ENCODE data around the gene ARHGAP36. TPM values are rescaled to one million over a fixed set of nuclear protein-coding genes. Genes with fewer than 3 reads are reported as not detected.

Gene ARHGAP36, protein sequence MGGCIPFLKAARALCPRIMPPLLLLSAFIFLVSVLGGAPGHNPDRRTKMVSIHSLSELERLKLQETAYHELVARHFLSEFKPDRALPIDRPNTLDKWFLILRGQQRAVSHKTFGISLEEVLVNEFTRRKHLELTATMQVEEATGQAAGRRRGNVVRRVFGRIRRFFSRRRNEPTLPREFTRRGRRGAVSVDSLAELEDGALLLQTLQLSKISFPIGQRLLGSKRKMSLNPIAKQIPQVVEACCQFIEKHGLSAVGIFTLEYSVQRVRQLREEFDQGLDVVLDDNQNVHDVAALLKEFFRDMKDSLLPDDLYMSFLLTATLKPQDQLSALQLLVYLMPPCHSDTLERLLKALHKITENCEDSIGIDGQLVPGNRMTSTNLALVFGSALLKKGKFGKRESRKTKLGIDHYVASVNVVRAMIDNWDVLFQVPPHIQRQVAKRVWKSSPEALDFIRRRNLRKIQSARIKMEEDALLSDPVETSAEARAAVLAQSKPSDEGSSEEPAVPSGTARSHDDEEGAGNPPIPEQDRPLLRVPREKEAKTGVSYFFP
- not detected in 2 replicates for total RNA-seq (2014; rRNA removed; shearing (Covaris generic))
- not detected in 2 replicates for polyA plus RNA-seq (2015; cell fraction: cytosol; rRNA removed)
- not detected in 2 replicates for polyA plus RNA-seq (2015; cell fraction: nucleus; rRNA removed)

DNA sequence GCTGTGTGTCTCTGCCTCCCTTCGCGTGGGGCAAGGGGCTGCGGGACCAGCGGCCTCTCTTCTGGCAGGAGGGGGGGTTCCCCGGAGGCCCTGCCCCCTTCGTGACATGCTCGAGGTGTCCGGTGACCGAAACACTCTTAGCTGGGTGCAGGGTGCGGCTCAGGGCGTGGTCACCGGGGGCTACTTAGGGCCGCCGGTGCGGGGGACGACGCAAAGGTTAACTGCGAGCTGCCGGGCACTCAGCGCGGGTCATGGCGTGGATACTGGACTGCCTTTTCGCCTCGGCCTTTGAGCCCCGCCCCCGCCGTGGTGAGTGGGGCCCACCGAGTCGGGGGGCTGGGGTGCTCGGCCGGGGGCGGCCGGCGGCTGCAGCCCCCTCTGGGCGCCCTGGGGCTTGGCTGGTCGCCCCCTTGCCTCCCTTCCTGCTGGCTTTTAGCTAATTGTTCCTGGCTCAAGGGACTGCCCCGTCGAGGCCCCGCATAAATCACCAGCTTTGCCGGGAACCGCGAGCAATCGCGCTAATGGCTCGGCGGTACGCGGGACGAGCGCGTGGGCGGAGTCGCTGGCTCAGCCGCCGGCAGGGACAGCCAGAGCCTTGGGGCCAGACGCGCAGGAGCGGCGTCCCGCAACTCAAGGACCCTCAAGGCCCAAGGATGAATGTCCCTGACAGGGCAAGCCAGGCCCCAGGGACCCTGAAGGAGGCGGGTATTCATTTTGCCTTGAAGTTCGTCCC is at the start of gene ARHGAP36:
ARHGAP36 (plus strand) TSS at position 211 of the 733 bp plus-strand sequence. CDS start 23,320 bp downstream, outside the sequence.
- in situ Hi-C loops (cut with HindIII; ENCODE audit: low pct_unique_long_range_greater_than_20kb, low sequenced_read_pairs), result no loop called here

DNA sequence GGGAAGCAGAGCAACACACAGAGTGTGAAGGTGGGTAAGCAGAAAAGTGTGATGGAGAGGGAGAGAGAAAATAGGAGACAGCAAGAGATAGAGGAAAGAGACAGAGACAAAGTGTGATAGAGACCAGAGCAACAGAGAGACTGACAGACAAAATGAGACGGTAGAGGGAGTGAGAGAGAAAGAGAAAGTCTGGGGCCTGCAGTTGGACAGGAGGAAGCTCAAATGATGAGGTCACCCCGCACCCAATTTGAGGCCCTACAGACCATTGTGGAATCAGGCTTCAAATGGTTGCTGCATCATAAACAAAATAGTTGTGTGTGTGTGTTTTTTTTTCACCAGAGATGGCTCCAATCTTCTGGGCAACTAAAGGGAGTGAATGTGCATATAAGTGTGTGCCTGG is 48.0 kb upstream of the ARHGAP36 start:
- DNase-seq (ENCODE audit: low read depth, low spot score), result no peak
- in situ Hi-C loops (cut with HindIII; ENCODE audit: low pct_unique_long_range_greater_than_20kb, low sequenced_read_pairs), result no loop called here

More for the DNA sequence above, at the start of gene ARHGAP36:
- DNase-seq (ENCODE audit: low read depth, low spot score), result no peak

DNA sequence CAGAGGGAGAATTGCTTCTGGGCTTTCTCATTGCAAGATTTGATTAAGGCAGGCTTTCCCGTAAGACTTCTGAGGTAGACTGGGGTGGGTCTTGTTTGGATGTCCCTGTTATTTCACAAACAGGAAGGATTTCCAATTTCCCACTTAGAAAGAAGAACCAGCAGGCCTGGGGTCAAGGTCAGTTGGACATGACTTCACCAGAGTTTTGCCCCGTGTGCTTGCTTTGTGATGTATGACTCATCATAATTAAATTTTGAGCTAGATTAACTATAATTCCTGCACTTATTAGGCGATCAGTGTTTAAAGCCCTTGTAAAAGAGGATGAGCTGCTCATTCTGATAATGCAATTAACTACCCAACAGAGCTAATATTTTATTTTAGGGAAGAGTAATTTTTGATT is 32.8 kb upstream of the ARHGAP36 start:
- no peak for DNase-seq (ENCODE audit: low read depth, low spot score)
- in situ Hi-C loops (cut with HindIII; ENCODE audit: low pct_unique_long_range_greater_than_20kb, low sequenced_read_pairs), result no loop called here

DNA sequence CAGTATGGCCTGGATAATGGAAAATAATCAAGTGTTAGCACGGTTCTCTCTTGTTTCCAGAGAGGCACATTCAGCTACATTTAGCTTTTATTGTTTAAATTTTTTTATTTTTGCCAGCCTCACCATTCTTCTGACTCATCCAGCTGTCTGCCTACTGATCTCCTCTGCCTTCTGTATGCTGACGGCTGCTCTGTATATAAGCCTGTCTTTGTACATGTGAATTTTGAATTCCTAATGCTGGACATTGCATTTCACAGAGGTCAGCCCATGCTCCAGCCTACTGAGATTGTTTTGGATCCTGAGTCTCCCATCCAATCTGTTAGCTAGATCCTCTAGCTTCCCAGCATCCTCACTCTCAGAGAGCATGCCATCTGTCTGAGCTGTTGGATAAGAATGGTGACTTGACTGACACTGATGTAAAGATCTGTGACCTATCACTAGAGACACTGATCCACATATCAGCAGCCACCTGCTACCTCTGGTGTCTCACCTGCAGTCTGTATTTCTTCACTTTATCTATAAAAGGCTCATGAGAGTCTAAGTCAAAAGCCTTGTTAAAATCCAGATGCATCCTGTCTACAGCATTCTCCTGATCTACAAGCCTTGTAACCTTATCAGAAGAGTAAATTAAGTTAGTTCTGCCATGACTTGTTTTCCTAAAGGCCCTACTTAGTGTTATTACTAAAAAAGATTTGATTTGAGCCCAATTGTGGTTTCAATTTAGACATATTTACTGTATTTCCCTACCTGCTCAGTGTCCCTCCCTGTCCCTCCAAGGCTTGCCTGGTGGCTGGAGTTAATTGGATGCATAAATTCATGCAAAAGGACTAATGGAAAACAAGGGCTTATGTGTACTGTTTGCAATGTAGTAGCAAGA is 25.6 kb upstream of the ARHGAP36 start:
- in situ Hi-C loops (cut with HindIII; ENCODE audit: low pct_unique_long_range_greater_than_20kb, low sequenced_read_pairs), result no loop called here
- no peak for DNase-seq (ENCODE audit: low read depth, low spot score)

DNA sequence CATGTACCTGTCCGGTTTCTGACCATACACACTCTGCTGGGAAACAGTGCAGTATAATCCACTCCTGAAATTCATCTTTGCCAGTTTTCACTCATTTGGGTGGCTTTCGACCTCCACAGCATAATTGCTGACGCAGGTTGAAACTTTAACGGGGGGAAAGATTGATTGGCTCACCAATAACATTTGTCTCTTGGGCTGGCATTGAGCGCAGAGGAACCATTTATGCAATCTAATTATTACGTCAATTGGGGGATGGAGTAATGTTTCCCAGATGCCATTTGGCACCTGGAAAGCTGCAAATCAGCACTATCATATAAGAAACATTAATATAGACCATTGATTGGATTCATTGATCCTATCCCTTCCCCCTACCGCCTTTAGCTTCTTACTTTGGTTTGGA is 24.1 kb upstream of the ARHGAP36 start:
- in situ Hi-C loops (cut with HindIII; ENCODE audit: low pct_unique_long_range_greater_than_20kb, low sequenced_read_pairs), result no loop called here
- DNase-seq (ENCODE audit: low read depth, low spot score), result no peak

DNA sequence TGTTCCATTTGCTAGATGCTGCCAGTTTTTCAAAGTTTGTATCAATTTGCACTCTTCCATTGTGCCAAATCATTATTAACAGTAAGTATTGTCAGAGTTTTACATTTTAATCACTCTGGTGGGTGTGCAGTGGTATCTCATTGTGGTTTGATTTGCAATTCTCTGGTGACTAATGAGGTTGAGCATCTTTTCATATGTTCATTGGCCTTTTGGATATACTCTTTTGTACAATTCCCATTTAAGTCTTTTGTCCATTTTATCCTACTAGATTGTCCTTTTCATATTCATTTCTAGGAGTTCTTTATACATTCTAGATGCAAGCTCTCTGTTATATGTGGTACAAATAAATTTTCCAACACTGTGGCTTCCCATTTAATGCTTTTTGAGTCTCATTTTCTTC is 17.4 kb upstream of the ARHGAP36 start:
- DNase-seq (ENCODE audit: low read depth, low spot score), result no peak
- in situ Hi-C loops (cut with HindIII; ENCODE audit: low pct_unique_long_range_greater_than_20kb, low sequenced_read_pairs), result no loop called here

DNA sequence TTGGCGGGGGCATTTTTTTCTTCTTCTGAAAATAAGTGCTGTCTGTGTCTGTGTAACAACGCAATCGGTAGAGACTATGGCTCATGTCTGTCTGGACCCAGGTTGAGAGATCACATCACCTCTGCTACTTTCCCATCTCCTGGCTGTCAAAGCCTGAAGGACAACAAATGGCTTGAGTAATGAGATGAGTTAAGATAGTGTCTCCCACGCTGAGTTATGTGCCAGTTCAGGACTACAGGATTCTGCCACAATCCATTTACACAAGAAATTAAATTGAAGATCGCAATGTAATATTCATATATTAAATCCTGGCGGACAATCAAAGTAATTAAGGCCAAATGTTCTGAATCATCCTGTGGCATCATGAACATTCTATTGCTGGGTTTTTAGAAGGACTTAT is 16.5 kb upstream of the ARHGAP36 start:
- no peak for DNase-seq (ENCODE audit: low read depth, low spot score)
- in situ Hi-C loops (cut with HindIII; ENCODE audit: low pct_unique_long_range_greater_than_20kb, low sequenced_read_pairs), result no loop called here

DNA sequence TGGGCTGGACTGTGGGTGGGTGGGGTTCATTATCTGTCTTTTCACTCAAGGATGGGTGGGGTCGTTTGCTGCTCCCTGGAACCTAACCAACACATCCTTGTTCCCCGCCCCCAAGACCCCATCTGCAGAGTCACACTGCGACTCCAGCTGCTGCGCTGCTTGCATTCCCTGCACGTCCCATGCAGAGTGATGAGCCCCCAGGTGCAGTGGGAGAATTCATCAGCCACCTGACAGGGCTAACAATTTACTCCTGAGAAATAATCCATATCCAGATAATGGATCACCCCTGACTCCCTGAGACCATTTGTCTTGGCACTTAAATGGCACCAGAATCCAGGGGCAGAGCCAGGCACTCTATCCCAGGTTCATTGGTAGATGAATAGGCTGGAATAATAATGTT is 12.4 kb upstream of the ARHGAP36 start:
- DNase-seq (ENCODE audit: low read depth, low spot score), result no peak
- in situ Hi-C loops (cut with HindIII; ENCODE audit: low pct_unique_long_range_greater_than_20kb, low sequenced_read_pairs), result no loop called here

DNA sequence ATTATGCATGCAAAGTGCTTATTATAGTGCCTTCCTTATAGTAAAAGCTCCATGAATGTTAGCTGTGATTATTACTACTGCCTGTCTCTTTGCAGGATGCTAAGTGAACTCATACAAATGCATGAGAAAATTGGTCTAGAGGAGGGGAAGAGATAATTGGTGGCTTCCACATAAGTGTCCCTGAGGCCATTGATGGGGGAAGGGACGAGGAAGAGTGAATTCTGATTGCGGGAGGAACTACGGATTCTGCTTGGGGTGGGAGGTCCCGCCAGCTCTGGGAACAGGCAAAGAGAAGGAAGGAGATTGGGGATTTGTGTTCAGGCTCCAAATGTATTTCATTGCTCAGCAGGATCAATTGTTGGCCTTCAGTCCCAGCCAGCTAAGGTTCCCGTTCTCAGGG is 11.6 kb upstream of the ARHGAP36 start:
- in situ Hi-C loops (cut with HindIII; ENCODE audit: low pct_unique_long_range_greater_than_20kb, low sequenced_read_pairs), result no loop called here
- no peak for DNase-seq (ENCODE audit: low read depth, low spot score)

DNA sequence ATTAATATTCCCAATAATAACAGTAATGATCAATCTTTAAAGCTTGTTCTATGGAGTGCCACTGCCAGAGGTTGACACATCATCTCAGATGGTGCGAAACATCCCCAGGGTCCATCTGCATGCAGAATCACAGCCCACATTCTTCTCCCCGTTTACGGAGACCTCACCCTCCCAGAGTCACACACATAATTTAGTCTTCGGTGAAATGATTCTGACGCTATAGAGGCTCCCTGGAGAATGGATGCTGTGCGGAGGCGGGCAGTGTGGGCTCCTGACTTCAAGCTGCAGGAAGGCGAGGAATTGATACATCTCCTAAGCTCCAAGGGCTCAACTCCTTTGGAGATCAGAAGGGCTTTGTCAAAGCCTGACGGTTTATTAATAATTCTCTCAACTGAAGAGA is 11.0 kb upstream of the ARHGAP36 start:
- in situ Hi-C loops (cut with HindIII; ENCODE audit: low pct_unique_long_range_greater_than_20kb, low sequenced_read_pairs), result no loop called here
- no peak for DNase-seq (ENCODE audit: low read depth, low spot score)

DNA sequence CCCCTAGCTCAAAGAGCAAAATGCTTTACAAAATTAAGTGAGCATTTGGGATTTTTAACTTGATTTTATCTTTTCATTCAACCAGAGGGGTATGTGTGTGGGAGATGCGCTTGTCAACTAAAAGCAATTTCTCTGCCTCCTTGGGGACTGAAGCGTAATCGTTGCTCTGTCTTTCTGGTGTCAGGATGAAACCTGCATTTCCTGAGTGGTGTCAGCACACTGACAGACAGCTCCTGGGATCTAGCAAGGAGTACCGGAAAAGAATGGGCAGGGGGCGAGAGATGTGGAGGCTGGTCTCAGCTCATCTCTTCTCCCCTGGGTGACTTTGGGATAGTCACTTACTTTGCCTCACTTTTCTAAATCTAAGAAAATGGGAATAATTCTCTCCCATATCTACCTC is 5.1 kb upstream of the ARHGAP36 start:
- no peak for DNase-seq (ENCODE audit: low read depth, low spot score)
- in situ Hi-C loops (cut with HindIII; ENCODE audit: low pct_unique_long_range_greater_than_20kb, low sequenced_read_pairs), result no loop called here

DNA sequence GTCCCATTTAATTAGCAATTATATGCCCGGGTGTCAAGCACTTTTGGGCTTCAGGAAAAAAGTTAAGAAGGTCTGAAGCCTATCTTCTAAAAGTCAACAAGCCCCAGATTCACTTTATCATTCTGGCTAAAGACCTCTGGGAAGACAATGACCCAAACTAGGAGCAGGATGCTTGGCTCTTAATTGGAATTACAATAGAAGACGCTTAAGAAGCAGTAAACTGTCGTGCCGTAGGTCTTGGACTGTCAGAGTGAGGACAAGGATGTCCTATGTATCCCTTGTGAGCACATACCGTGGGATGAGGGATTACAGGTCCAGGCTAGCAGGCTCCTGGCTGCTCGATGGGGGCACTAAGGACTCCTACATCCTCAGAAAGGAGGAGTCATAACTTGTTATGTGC is 3.2 kb upstream of the ARHGAP36 start:
- DNase-seq (ENCODE audit: low read depth, low spot score), result no peak
- in situ Hi-C loops (cut with HindIII; ENCODE audit: low pct_unique_long_range_greater_than_20kb, low sequenced_read_pairs), result no loop called here

DNA sequence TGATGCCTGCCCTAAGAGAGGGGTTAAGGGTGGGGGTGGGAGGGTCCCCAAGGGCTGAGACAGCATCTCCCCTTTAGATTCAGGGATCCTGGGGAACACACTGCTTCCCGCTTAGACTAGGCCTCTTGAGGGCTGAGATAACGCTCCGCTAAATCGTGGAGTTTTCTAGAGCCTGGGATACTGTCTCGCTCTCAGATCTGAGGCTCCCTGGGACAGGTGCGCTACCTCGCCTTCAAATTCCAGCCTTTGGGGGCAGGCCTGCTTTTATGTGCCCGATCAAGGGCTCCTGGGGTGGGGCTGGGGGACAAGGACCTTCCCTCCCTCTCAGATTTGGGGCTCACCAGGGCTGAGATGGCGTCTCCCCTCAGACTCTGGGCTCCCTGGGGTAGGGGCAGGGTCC is 440 bp upstream of the ARHGAP36 start:
- in situ Hi-C loops (cut with HindIII; ENCODE audit: low pct_unique_long_range_greater_than_20kb, low sequenced_read_pairs), result no loop called here
- DNase-seq (ENCODE audit: low read depth, low spot score), result no peak

DNA sequence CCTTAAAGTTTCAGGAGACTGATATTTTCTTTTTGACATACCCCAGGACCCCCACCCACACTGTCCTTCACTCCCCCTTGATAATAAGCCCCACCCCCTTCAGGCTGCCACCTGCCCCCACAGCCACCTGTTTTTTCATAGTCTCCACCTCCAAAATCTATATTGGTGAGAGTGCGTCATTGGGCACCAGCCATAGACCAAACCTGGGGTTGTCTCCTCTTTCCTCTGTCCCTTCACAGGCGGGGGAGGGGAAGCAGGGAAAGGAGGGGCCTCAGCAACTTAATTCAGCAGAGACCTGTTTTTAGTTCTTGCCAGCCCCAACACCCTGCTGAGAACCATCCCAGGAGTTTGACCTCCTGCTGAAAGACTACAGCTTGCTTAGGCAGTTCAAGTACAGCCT is 1.1 kb downstream of the ARHGAP36 start:
- no peak for DNase-seq (ENCODE audit: low read depth, low spot score)
- in situ Hi-C loops (cut with HindIII; ENCODE audit: low pct_unique_long_range_greater_than_20kb, low sequenced_read_pairs), result no loop called here

DNA sequence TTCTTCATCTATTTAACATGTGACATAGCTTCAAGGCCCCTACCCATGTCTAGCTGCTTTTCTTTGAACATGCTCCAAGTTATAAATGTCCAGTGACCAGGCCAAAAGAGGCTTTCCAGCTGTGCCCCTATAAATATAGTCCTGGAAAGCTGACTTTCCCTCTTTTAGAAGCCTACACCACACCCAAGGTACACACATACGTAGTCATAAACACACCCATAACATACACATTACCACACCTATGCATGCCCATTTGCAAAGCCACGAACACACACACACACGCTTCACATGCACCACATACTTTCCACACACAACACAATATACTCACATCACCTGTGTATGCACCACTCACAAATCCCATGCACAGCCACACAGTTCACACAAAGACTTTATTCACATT is 2.0 kb downstream of the ARHGAP36 start:
- no peak for DNase-seq (ENCODE audit: low read depth, low spot score)
- in situ Hi-C loops (cut with HindIII; ENCODE audit: low pct_unique_long_range_greater_than_20kb, low sequenced_read_pairs), result no loop called here

DNA sequence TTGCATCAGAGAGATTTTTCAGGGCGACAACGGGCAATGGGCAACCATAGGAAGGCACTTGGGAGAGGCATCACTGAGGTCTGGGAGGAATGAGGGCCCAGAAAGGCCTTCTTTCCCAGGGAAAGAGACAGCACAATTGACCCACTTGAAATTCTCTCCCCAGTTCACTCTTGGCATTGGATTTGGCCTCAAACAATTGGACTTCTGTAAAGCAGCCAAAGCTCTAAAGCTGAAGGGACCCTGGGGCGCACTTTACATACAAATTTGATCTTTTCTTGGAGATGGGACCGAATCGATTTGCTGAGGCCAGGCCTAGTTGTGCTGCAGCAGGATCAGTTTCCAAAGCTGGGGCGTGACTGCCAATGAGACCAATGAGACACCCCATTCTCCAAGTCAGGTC is 3.2 kb downstream of the ARHGAP36 start:
- no peak for DNase-seq (ENCODE audit: low read depth, low spot score)
- in situ Hi-C loops (cut with HindIII; ENCODE audit: low pct_unique_long_range_greater_than_20kb, low sequenced_read_pairs), result no loop called here

DNA sequence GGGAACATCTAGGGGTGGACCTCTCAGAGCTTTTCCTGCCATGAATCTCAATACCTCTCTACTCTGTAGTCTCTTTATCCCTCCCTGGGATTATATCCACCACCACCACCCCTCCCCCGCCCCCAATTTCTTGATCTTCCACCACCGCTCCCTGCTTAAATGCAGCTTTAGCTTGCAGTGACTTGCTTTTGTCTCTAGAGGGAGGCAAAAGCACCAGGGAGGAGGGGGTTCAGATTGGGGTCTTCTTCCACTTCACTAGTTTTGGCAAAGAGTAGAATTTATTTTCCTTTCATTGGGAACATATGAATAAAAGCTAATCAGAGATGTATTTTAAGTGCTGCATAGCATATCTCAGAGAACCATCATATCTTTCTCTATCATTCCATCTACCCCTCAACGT is 5.5 kb downstream of the ARHGAP36 start:
- in situ Hi-C loops (cut with HindIII; ENCODE audit: low pct_unique_long_range_greater_than_20kb, low sequenced_read_pairs), result no loop called here
- peak; percentile 12 for DNase-seq (ENCODE audit: low read depth, low spot score)

DNA sequence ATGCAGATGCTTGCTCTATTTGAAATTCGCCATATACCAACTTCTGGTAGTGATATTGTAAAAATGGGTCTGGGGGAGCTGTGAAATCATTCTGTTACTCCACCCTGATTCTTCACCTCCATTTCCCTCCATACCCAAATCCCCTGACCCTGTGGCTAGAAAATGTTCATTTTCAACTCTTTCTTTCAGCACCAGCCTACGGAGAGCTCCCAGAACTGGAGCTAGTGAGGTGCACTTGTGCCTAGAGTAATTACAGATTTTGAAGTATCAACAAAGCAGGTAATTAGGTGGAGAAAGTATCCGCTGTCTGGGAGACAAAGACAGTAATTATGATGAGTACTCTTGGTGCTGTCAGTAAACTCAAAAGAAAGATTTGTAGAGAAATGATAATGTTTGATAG is 8.1 kb downstream of the ARHGAP36 start:
- in situ Hi-C loops (cut with HindIII; ENCODE audit: low pct_unique_long_range_greater_than_20kb, low sequenced_read_pairs), result no loop called here
- no peak for DNase-seq (ENCODE audit: low read depth, low spot score)
